HepG2 (cell line): ENCODE measurements around the gene GPSM1. TPM values are rescaled to one million over a fixed set of nuclear protein-coding genes. Genes with fewer than 3 reads are reported as not detected.

Experiments used
- DPF2 ChIP-seq: sonication (generic); formaldehyde crosslinking; IDR thresholded peaks from 2 replicates; pipeline ENCODE4 v1.4.0; 2020; ENCODE audit warnings: mild to moderate bottlenecking, low read depth, missing genetic modification reagents, borderline replicate concordance
- ELF3 ChIP-seq: IDR thresholded peaks from 2 replicates; pipeline ENCODE4 v1.6.1; 2016; ENCODE audit warnings: missing genetic modification reagents, missing compliant biosample characterization
- FIP1L1 ChIP-seq: fragments of 200-400 bp; formaldehyde crosslinking; IDR thresholded peaks from 2 replicates; pipeline ENCODE4 v1.6.1; 2018; ENCODE audit warnings: low read depth, mild to moderate bottlenecking, low read length, moderate library complexity, borderline replicate concordance; ENCODE audit not compliant: insufficient read depth
- FLYWCH1 ChIP-seq: sonication (generic); formaldehyde crosslinking; IDR thresholded peaks from 2 replicates; pipeline ENCODE4 v1.8.1; 2023; ENCODE audit warnings: mild to moderate bottlenecking, missing genetic modification reagents
- FOXC1 ChIP-seq: sonication (generic); formaldehyde crosslinking; IDR thresholded peaks from 2 replicates; pipeline ENCODE4 v1.8.0; 2022; ENCODE audit warnings: mild to moderate bottlenecking, missing genetic modification reagents, borderline replicate concordance
- GTF2F1 ChIP-seq: fragments of 150-350 bp; IDR thresholded peaks from 2 replicates; pipeline ENCODE4 v1.6.1; 2014; ENCODE audit warnings: low read length
- HOXA3 ChIP-seq: sonication (generic); formaldehyde crosslinking; IDR thresholded peaks from 2 replicates; pipeline ENCODE4 v1.5.0; 2020; ENCODE audit warnings: missing genetic modification reagents
- JARID2 ChIP-seq: sonication (generic); formaldehyde crosslinking; IDR thresholded peaks from 2 replicates; pipeline ENCODE4 v1.8.1; 2023; ENCODE audit warnings: missing genetic modification reagents, inconsistent platforms; ENCODE audit not compliant: insufficient replicate concordance
- PLRG1 ChIP-seq: fragments of 450-650 bp; conservative IDR thresholded peaks from 2 replicates; pipeline ENCODE4 v1.6.1; 2016
- ZBTB38 ChIP-seq: sonication (generic); formaldehyde crosslinking; IDR thresholded peaks from 2 replicates; pipeline ENCODE4 v1.5.1; 2020; ENCODE audit warnings: mild to moderate bottlenecking, missing genetic modification reagents
- ZC3H4 ChIP-seq: sonication (generic); formaldehyde crosslinking; IDR thresholded peaks from 2 replicates; pipeline ENCODE4 v1.4.0; 2020; ENCODE audit warnings: missing genetic modification reagents, borderline replicate concordance
- ZFAT ChIP-seq: sonication (generic); formaldehyde crosslinking; conservative IDR thresholded peaks from 2 replicates; pipeline ENCODE4 v1.8.1; 2023; ENCODE audit warnings: missing genetic modification reagents, inconsistent platforms
- ZNF451 ChIP-seq: sonication (generic); formaldehyde crosslinking; IDR thresholded peaks from 2 replicates; pipeline ENCODE4 v1.5.0; 2020; ENCODE audit warnings: mild to moderate bottlenecking, missing genetic modification reagents
- ZNF558 ChIP-seq: sonication (generic); formaldehyde crosslinking; IDR thresholded peaks from 2 replicates; pipeline ENCODE4 v1.9.0; 2022; ENCODE audit warnings: mild to moderate bottlenecking, missing genetic modification reagents, borderline replicate concordance
- ZNF569 ChIP-seq: sonication (generic); formaldehyde crosslinking; IDR thresholded peaks from 2 replicates; pipeline ENCODE4 v1.5.0; 2020; ENCODE audit warnings: mild to moderate bottlenecking, missing genetic modification reagents, moderate library complexity, borderline replicate concordance
- ZNF772 ChIP-seq: sonication (generic); formaldehyde crosslinking; IDR thresholded peaks from 2 replicates; pipeline ENCODE4 v1.5.0; 2020; ENCODE audit warnings: mild to moderate bottlenecking, missing genetic modification reagents
- ZSCAN30 ChIP-seq: sonication (generic); formaldehyde crosslinking; IDR thresholded peaks from 2 replicates; pipeline ENCODE4 v1.5.0; 2020; ENCODE audit warnings: mild to moderate bottlenecking, missing genetic modification reagents
- polyA plus RNA-seq, 8 experiments: library from polyadenylated mRNA; depleted of rRNA in 3 of 8; stranded (reverse) in 7 of 8; unstranded in 1 of 8; fragments of >200 nt; fragmentation: Illumina TruSeq in 4 of 8; extraction: Trizol in 4 of 8; gene quantifications; 2 replicates each; pipeline versions ENCODE4 v1.2.1 to v1.2.3, GENCODE V29; 2011 to 2016; ENCODE audit warnings: low read depth in 4 of 8, missing spikeins in 1 of 8, mixed read lengths in 1 of 8; ENCODE audit not compliant: insufficient read depth in 1 of 8
- total RNA-seq, 5 experiments: library from RNA; depleted of rRNA; stranded (reverse); fragments of >200 nt; fragmentation: Illumina TruSeq; extraction: Trizol; gene quantifications; 2 replicates each; pipeline ENCODE4 v1.2.3, GENCODE V29; 2016; ENCODE audit warnings: low read depth in 1 of 5
- TF ChIP-seq, protein P1 (sequence below): fragments of 450-650 bp; IDR thresholded peaks from 2 replicates; pipeline ENCODE4 v1.6.1; 2016
- TF ChIP-seq, protein P2 (sequence below): sonication (generic); formaldehyde crosslinking; IDR thresholded peaks from 2 replicates; pipeline ENCODE4 v1.5.1; 2020; ENCODE audit warnings: mild to moderate bottlenecking, moderate library complexity, missing genetic modification reagents
- TF ChIP-seq, protein P3 (sequence below): sonication (generic); formaldehyde crosslinking; IDR thresholded peaks from 2 replicates; pipeline ENCODE4 v1.8.1; 2022; ENCODE audit warnings: low read depth, mild to moderate bottlenecking, missing genetic modification reagents

Gene GPSM1
- total and polyA plus RNA-seq, 2 of the 13 experiments (the other 11 are each of a cell fraction or from before 2014, with no cell fraction given), result 1.0 to 2.4 TPM

DNA sequence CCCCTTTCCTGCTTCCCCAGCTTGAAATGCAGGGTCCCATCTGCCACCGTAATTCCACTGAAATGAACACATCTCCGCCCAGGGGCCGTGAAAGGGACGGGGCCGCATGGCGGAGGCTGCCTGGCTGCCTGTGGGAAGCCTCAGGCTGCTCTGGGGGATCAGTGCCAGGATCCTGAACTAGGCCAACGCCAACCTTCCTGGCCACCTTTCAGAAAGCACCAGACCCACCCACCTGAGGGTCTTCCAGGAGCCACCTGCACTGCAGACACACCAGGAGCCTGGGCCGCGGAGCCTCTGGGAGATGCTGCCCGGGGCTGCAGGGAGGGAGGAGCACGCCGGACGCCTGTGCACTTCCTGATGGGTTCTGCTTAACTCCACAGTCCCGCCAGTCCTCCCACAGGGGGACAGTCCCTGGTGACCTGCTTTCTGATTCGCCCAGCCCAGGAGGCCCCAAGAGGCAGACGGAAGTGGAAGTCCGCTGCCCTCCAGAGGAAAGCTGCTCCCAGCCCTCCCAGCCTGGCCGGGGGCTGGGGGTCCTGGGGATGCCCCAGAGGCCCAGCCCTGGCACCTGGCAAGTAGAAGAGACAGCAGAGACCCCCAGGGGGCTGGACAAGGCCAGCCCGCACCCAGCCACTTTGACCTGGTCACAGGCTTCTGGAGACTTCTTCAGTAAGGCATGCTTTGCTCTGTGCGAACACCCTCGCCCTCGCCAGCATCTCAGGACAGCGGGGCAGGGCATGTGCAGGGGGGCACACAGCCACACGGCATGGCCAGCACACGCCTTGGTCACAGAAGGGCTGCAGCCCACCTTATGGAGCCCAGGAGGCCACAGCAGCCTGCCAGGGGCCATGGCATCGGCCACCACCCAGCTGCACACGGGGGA, 46.2 kb downstream of the GPSM1 start, which contains the start of gene CARD9 (continued):
- TF ChIP-seq, protein P1, sequence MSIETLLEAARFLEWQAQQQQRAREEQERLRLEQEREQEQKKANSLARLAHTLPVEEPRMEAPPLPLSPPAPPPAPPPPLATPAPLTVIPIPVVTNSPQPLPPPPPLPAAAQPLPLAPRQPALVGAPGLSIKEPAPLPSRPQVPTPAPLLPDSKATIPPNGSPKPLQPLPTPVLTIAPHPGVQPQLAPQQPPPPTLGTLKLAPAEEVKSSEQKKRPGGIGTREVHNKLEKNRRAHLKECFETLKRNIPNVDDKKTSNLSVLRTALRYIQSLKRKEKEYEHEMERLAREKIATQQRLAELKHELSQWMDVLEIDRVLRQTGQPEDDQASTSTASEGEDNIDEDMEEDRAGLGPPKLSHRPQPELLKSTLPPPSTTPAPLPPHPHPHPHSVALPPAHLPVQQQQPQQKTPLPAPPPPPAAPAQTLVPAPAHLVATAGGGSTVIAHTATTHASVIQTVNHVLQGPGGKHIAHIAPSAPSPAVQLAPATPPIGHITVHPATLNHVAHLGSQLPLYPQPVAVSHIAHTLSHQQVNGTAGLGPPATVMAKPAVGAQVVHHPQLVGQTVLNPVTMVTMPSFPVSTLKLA, result no peak
- TF ChIP-seq ZSCAN30 (no peak), GTF2F1 (no peak), FLYWCH1 (CRISPR knock-in tag) (no peak), ZC3H4 (no peak), FIP1L1 (no peak), FOXC1 (CRISPR knock-in tag) (no peak), ZNF569 (CRISPR knock-in tag) (no peak), PLRG1 (no peak), ZNF558 (CRISPR knock-in tag) (no peak), ZBTB38 (CRISPR knock-in tag) (no peak), DPF2 (CRISPR knock-in tag) (no peak), JARID2 (CRISPR knock-in tag) (no peak), ZNF772 (CRISPR knock-in tag) (no peak), HOXA3 (peak; percentile 66; the same call in 1 of the 2 replicates), ZFAT (no peak), ELF3 (CRISPR knock-in tag) (peak; percentile 67), ZNF451 (CRISPR knock-in tag) (no peak)
- TF ChIP-seq, protein P2, sequence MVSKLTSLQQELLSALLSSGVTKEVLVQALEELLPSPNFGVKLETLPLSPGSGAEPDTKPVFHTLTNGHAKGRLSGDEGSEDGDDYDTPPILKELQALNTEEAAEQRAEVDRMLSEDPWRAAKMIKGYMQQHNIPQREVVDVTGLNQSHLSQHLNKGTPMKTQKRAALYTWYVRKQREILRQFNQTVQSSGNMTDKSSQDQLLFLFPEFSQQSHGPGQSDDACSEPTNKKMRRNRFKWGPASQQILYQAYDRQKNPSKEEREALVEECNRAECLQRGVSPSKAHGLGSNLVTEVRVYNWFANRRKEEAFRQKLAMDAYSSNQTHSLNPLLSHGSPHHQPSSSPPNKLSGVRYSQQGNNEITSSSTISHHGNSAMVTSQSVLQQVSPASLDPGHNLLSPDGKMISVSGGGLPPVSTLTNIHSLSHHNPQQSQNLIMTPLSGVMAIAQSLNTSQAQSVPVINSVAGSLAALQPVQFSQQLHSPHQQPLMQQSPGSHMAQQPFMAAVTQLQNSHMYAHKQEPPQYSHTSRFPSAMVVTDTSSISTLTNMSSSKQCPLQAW (CRISPR knock-in tag), result no peak
- TF ChIP-seq, protein P3, sequence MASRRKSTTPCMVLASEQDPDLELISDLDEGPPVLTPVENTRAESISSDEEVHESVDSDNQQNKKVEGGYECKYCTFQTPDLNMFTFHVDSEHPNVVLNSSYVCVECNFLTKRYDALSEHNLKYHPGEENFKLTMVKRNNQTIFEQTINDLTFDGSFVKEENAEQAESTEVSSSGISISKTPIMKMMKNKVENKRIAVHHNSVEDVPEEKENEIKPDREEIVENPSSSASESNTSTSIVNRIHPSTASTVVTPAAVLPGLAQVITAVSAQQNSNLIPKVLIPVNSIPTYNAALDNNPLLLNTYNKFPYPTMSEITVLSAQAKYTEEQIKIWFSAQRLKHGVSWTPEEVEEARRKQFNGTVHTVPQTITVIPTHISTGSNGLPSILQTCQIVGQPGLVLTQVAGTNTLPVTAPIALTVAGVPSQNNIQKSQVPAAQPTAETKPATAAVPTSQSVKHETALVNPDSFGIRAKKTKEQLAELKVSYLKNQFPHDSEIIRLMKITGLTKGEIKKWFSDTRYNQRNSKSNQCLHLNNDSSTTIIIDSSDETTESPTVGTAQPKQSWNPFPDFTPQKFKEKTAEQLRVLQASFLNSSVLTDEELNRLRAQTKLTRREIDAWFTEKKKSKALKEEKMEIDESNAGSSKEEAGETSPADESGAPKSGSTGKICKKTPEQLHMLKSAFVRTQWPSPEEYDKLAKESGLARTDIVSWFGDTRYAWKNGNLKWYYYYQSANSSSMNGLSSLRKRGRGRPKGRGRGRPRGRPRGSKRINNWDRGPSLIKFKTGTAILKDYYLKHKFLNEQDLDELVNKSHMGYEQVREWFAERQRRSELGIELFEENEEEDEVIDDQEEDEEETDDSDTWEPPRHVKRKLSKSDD (CRISPR knock-in tag), result no peak
